ENCODE data around the gene VPS36.
"Not testable (repeated sequence)": the region's sequence is repeated elsewhere in the genome, so short reads cannot be mapped to it uniquely, and the experiment has no call there.

The VPS36 gene

GRCh38 chr13:52432456-52432855 lies 18.0 kb downstream of the VPS36 start:
- WGBS = 100% methylated on average over 2 of the region's 2 CpGs
- peaks cover 89% of the 10 kb centered on the region for H3K36me3 ChIP-seq (ENCODE audit: insufficient read depth, low read length)
- H3K9ac ChIP-seq (ENCODE audit: low read depth, low read length) = no peak overlapping the region
- H3K4me1 ChIP-seq (ENCODE audit: insufficient read depth, low read length) = no peaks in the 10 kb centered on the region
- H3K4me3 ChIP-seq (ENCODE audit: low read length) = no peak overlapping the region
- H3K9me3 ChIP-seq (ENCODE audit: insufficient read depth, low read depth, low read length) = no peaks in the 10 kb centered on the region
- no peak overlapping the region for H3K27ac ChIP-seq (ENCODE audit: low read depth, low read length)
- no peaks in the 10 kb centered on the region for H3K27me3 ChIP-seq (ENCODE audit: insufficient read depth, low read length)

DNA sequence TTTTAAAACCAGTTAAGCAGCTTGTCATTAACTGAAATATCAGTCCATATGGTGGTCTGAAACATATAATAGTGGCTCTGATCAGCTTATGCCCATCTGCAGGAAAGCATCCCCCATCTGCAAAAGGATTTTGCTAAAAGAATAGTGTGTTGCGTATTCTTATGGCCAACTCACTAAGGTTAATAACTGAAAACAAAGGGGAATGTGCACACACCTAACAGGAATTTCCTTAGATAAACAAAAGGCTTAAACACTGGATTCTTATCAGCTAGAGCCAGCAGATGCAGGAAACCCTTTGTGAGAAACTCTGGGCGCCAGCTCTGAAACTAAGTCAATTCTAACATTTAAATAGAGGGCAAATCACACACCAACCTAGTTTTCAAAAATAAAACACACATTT lies 22.1 kb downstream of the VPS36 start:
- 73% methylated on average over 2 of the region's 2 CpGs for WGBS
- H3K9me3 ChIP-seq (ENCODE audit: insufficient read depth, low read depth, low read length) = no peaks in the 10 kb centered on the region

DNA sequence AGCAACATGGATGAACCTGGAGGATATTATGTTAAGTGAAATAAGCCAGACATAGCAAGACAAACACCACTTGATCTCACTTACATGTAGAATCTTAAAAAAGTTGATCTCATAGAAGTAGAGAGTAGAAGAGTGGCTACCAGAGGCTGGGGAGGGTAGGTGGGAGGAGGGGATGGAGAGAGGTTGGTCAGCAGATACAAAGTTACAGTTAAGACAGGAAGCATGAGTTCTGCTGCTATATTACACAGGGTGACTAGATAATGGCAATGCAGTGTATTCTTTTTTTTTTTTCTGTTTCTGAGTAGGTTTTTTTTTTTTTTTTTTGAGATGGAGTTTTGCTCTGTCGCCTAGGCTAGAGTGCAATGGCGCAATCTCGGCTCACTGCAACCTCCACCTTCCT lies 29.2 kb downstream of the VPS36 start:
- no peaks in the 10 kb centered on the region for H3K9me3 ChIP-seq (ENCODE audit: insufficient read depth, low read depth, low read length)
- no peak overlapping the region for H3K27ac ChIP-seq (ENCODE audit: low read depth, low read length)
- no peaks in the 10 kb centered on the region for H3K27me3 ChIP-seq (ENCODE audit: insufficient read depth, low read length)
- no peaks in the 10 kb centered on the region for H3K4me1 ChIP-seq (ENCODE audit: insufficient read depth, low read length)
- no peak overlapping the region for H3K9ac ChIP-seq (ENCODE audit: low read depth, low read length)
- WGBS = 97% methylated on average over 3 of the region's 3 CpGs
- H3K4me3 ChIP-seq (ENCODE audit: low read length) = no peak overlapping the region
- H3K36me3 ChIP-seq (ENCODE audit: insufficient read depth, low read length) = peaks cover 73% of the 10 kb centered on the region

More for the DNA sequence above, 22.1 kb downstream of the VPS36 start:
- no peaks in the 10 kb centered on the region for H3K27me3 ChIP-seq (ENCODE audit: insufficient read depth, low read length)
- no peak overlapping the region for H3K9ac ChIP-seq (ENCODE audit: low read depth, low read length)
- peaks cover 82% of the 10 kb centered on the region for H3K36me3 ChIP-seq (ENCODE audit: insufficient read depth, low read length)
- no peak overlapping the region for H3K27ac ChIP-seq (ENCODE audit: low read depth, low read length)
- H3K4me1 ChIP-seq (ENCODE audit: insufficient read depth, low read length) = no peaks in the 10 kb centered on the region
- no peak overlapping the region for H3K4me3 ChIP-seq (ENCODE audit: low read length)

GRCh38 chr13:52419080-52419479 lies 31.4 kb downstream of the VPS36 start:
- H3K4me1 ChIP-seq (ENCODE audit: insufficient read depth, low read length) = no peaks in the 10 kb centered on the region
- H3K27ac ChIP-seq (ENCODE audit: low read depth, low read length) = no peak overlapping the region
- H3K36me3 ChIP-seq (ENCODE audit: insufficient read depth, low read length) = peaks cover 77% of the 10 kb centered on the region
- WGBS = 100% methylated on average over 1 of the region's 1 CpG
- no peak overlapping the region for H3K9ac ChIP-seq (ENCODE audit: low read depth, low read length)
- H3K9me3 ChIP-seq (ENCODE audit: insufficient read depth, low read depth, low read length) = no peaks in the 10 kb centered on the region
- H3K4me3 ChIP-seq (ENCODE audit: low read length) = no peak overlapping the region
- no peaks in the 10 kb centered on the region for H3K27me3 ChIP-seq (ENCODE audit: insufficient read depth, low read length)

DNA sequence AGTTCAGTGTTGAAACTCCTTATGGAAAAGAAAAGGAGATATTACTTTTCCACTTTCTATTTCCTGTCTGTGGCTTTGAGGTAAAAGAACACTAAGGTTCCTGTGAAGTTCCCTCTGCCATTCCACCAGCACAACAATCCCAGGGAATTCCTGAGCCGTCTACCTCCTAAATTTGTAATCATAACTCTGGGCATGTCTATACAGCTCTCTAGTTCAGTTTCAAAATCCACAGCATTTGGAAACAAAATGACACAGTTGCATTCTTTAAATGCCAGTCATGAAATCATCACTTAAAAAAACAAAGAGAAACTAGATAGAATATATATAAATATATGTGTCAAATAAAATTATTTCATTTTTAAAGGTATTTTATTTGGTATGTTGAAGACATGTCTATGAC lies 35.5 kb downstream of the VPS36 start:
- 98% methylated on average over 1 of the region's 1 CpG for WGBS
- Histone ChIP-seq H3K9ac (ENCODE audit: low read depth, low read length) (no peak overlapping the region), H3K9me3 (ENCODE audit: insufficient read depth, low read depth, low read length) (no peaks in the 10 kb centered on the region), H3K4me3 (ENCODE audit: low read length) (no peak overlapping the region), H3K27me3 (ENCODE audit: insufficient read depth, low read length) (no peaks in the 10 kb centered on the region), H3K27ac (ENCODE audit: low read depth, low read length) (no peak overlapping the region), H3K36me3 (ENCODE audit: insufficient read depth, low read length) (peaks cover 72% of the 10 kb centered on the region), H3K4me1 (ENCODE audit: insufficient read depth, low read length) (no peaks in the 10 kb centered on the region)

DNA sequence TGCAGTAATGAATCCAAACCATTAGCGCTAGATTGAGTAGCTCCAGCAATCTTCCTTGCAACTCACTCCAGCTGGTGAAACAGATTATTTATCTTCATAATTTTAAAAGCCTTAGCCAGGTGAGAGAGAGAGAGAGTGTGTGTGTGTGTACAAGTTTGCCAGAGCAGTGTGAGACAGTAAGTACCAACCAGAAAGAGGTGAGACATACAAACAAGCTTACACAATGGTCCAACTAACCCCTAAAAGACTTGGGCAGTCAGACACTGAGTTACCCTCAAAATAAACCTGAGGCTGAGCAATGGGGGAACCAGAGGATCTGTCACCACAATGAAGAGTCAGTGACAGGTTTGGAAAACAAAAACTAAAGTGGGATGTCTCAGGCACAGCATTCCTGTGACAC lies 36.4 kb downstream of the VPS36 start:
- Histone ChIP-seq H3K27me3 (ENCODE audit: insufficient read depth, low read length) (no peaks in the 10 kb centered on the region), H3K9me3 (ENCODE audit: insufficient read depth, low read depth, low read length) (no peaks in the 10 kb centered on the region), H3K4me1 (ENCODE audit: insufficient read depth, low read length) (no peaks in the 10 kb centered on the region), H3K4me3 (ENCODE audit: low read length) (no peak overlapping the region), H3K27ac (ENCODE audit: low read depth, low read length) (no peak overlapping the region), H3K9ac (ENCODE audit: low read depth, low read length) (no peak overlapping the region), H3K36me3 (ENCODE audit: insufficient read depth, low read length) (peaks cover 71% of the 10 kb centered on the region)
- 100% methylated on average over 1 of the region's 1 CpG for WGBS

DNA sequence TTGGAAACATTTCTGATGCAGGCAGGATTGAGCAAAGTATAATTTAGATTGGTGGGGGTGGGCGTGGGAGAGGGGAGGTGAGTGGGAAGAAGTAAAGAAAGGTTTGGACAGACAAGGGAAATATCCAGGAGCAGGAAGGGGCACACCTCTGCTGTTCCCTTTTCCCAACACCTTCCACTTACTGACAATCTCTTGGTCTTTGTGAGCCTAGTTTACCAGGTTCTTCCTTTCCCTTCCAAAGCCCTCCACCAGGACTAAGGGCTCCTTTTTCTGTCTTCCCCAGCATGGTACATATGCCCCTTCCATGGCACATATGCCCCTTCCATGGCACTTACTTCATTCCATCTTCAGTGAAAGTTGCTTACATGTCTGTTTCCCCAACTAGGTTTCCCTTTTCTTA lies 38.3 kb downstream of the VPS36 start:
- H3K9ac ChIP-seq (ENCODE audit: low read depth, low read length) = no peak overlapping the region

DNA sequence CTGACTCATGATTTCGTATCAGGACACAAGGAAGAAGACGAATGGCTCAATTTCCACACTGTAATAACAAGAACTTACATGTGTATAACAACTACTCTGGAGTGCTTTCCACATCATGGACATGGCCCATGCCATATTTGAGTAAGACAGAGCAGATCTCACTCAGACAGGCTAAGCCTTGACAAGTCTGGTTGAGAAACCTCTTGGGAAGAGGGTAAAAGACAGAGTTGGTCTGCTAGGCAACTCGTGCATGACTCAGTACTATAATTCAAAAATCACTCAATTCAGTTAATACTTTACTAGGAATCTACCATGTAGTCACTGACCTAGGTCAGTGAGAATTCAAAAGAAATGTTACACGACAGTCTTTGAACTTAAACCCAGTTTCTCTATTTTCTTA lies 38.8 kb downstream of the VPS36 start:
- H3K27ac ChIP-seq (ENCODE audit: low read depth, low read length) = no peak overlapping the region
- H3K4me3 ChIP-seq (ENCODE audit: low read length) = no peak overlapping the region
- no peaks in the 10 kb centered on the region for H3K9me3 ChIP-seq (ENCODE audit: insufficient read depth, low read depth, low read length)
- no peaks in the 10 kb centered on the region for H3K4me1 ChIP-seq (ENCODE audit: insufficient read depth, low read length)
- WGBS = 92% methylated on average over 4 of the region's 4 CpGs
- H3K27me3 ChIP-seq (ENCODE audit: insufficient read depth, low read length) = peaks cover 4% of the 10 kb centered on the region
- no peak overlapping the region for H3K9ac ChIP-seq (ENCODE audit: low read depth, low read length)
- peaks cover 51% of the 10 kb centered on the region for H3K36me3 ChIP-seq (ENCODE audit: insufficient read depth, low read length)

More for the DNA sequence above, 38.3 kb downstream of the VPS36 start:
- H3K9me3 ChIP-seq (ENCODE audit: insufficient read depth, low read depth, low read length) = no peaks in the 10 kb centered on the region
- H3K4me3 ChIP-seq (ENCODE audit: low read length) = no peak overlapping the region
- H3K27me3 ChIP-seq (ENCODE audit: insufficient read depth, low read length) = no peaks in the 10 kb centered on the region
- no peaks in the 10 kb centered on the region for H3K4me1 ChIP-seq (ENCODE audit: insufficient read depth, low read length)
- no peak overlapping the region for H3K27ac ChIP-seq (ENCODE audit: low read depth, low read length)
- peaks cover 56% of the 10 kb centered on the region for H3K36me3 ChIP-seq (ENCODE audit: insufficient read depth, low read length)
- WGBS = 90% methylated on average over 1 of the region's 1 CpG

- peaks cover 16% of the 10 kb centered on the region for H3K36me3 ChIP-seq (ENCODE audit: insufficient read depth, low read length)
- not testable (repeated sequence) for H3K4me3 ChIP-seq (ENCODE audit: low read length); H3K9me3 ChIP-seq (ENCODE audit: insufficient read depth, low read depth, low read length); H3K9ac ChIP-seq (ENCODE audit: low read depth, low read length); H3K4me1 ChIP-seq (ENCODE audit: insufficient read depth, low read length); H3K27ac ChIP-seq (ENCODE audit: low read depth, low read length)
- H3K27me3 ChIP-seq (ENCODE audit: insufficient read depth, low read length) = peaks cover 32% of the 10 kb centered on the region
- 91% methylated on average over 33 of the region's 33 CpGs for WGBS
Observed at GRCh38 chr13:52408071-52408658, 42.3 kb downstream of the VPS36 start.

DNA sequence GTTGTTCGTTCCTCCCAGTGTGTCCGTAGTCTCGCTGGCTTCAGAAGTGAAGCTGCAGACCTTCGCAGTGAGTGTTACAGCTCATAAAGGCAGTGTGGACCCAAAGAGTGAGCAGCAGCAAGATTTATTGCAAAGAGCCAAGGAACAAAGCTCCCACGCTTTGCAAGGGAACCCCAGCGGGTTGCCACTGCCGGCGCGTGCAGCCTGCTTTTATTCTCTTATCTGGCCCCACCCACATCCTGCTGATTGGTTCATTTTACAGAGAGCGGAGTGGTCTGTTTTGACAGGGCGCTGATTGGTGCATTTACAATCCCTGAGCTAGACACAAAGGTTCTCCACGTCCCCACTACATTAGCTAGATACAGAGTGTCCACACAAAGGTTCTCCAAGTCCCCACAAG lies 43.0 kb downstream of the VPS36 start:
- not testable (repeated sequence) for H3K36me3 ChIP-seq (ENCODE audit: insufficient read depth, low read length); H3K9me3 ChIP-seq (ENCODE audit: insufficient read depth, low read depth, low read length); H3K27ac ChIP-seq (ENCODE audit: low read depth, low read length); H3K9ac ChIP-seq (ENCODE audit: low read depth, low read length); H3K4me1 ChIP-seq (ENCODE audit: insufficient read depth, low read length); H3K4me3 ChIP-seq (ENCODE audit: low read length)
- H3K27me3 ChIP-seq (ENCODE audit: insufficient read depth, low read length) = peaks cover 32% of the 10 kb centered on the region
- WGBS = 94% methylated on average over 12 of the region's 12 CpGs

DNA sequence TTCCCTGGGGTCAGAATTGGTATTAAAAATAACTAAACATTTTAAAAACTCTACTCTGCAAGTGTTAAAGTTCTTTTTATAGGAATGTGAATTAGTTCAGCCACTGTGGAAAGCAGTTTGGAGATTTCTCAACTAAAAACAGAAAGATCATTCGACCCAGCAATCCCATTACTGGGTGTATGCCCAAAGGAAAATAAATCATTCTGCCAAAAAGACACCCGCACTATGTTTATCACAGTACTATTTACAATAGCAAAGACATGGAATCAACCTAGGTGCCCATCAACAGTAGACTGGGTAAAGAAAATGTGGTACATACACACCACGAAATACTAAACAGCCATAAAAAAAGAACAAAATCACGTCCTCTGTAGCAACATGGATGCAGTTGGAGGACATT lies 43.8 kb downstream of the VPS36 start:
- Histone ChIP-seq H3K4me3 (ENCODE audit: low read length) (peak overlapping the region; percentile 58), H3K4me1 (ENCODE audit: insufficient read depth, low read length) (peaks cover 4% of the 10 kb centered on the region; the same call in 1 of the 2 replicates), H3K36me3 (ENCODE audit: insufficient read depth, low read length) (0 out of 2 replicates have a peak, but pooled peaks cover 5% of the 10 kb centered on the region), H3K27ac (ENCODE audit: low read depth, low read length) (no peak overlapping the region), H3K27me3 (ENCODE audit: insufficient read depth, low read length) (peaks cover 32% of the 10 kb centered on the region), H3K9ac (ENCODE audit: low read depth, low read length) (no peak overlapping the region), H3K9me3 (ENCODE audit: insufficient read depth, low read depth, low read length) (no peaks in the 10 kb centered on the region)
- WGBS = 92% methylated on average over 4 of the region's 4 CpGs

All from HUES64 (cell line).